ENCODE results near the gene APEX1.

The APEX1 gene

GRCh38 chr14:20492486-20492885, 37.5 kb downstream of the APEX1 start:
- ATAC-seq (ENCODE audit: insufficient read depth, low read depth) = no peak
- H3K27ac ChIP-seq (ENCODE audit: low read length) = no peak overlapping the region
- no peaks in the 10 kb centered on the region for H3K9me3 ChIP-seq (ENCODE audit: insufficient read depth, low read length, severe bottlenecking)
- TF ChIP-seq EZH2 (IDR thresholded peaks at IDR 0.05; ENCODE audit: borderline replicate concordance, low read depth, low read length, severe bottlenecking) (no peak), CTCF (IDR thresholded peaks at IDR 0.05; ENCODE audit: borderline replicate concordance, extremely low read depth, low read length, poor library complexity, severe bottlenecking) (no peak)
- DNase-seq = no peak
- H4K20me1 ChIP-seq (ENCODE audit: insufficient read depth, low read length) = no peaks in the 10 kb centered on the region
- peaks cover 2% of the 10 kb centered on the region; the same call in 1 of the 2 replicates for H3K4me1 ChIP-seq (ENCODE audit: insufficient read depth, low read length)
- H3K4me3 ChIP-seq (ENCODE audit: low read depth in 1 of 2, low read length in 2 of 2) = no peak overlapping the region
- H3K79me2 ChIP-seq (ENCODE audit: insufficient read depth, low read length) = no peaks in the 10 kb centered on the region
- H3K9ac ChIP-seq (ENCODE audit: low read depth, low read length) = no peak overlapping the region
- H3K27me3 ChIP-seq (ENCODE audit: insufficient read depth, low read length, poor library complexity) = peaks cover 8% of the 10 kb centered on the region
- no peak overlapping the region for H2AFZ ChIP-seq (ENCODE audit: low read depth, low read length)
- H3K36me3 ChIP-seq (ENCODE audit: insufficient read depth, low read length) = no peaks in the 10 kb centered on the region
- no peak overlapping the region for H3K4me2 ChIP-seq (ENCODE audit: insufficient read depth, low read length)

GRCh38 chr14:20493634-20494033, 38.6 kb downstream of the APEX1 start:
- peaks cover 8% of the 10 kb centered on the region for H3K27me3 ChIP-seq (ENCODE audit: insufficient read depth, low read length, poor library complexity)
- H3K79me2 ChIP-seq (ENCODE audit: insufficient read depth, low read length) = no peaks in the 10 kb centered on the region
- H4K20me1 ChIP-seq (ENCODE audit: insufficient read depth, low read length) = no peaks in the 10 kb centered on the region
- TF ChIP-seq EZH2 (IDR thresholded peaks at IDR 0.05; ENCODE audit: borderline replicate concordance, low read depth, low read length, severe bottlenecking) (no peak), CTCF (IDR thresholded peaks at IDR 0.05; ENCODE audit: borderline replicate concordance, extremely low read depth, low read length, poor library complexity, severe bottlenecking) (no peak)
- no peak overlapping the region for H2AFZ ChIP-seq (ENCODE audit: low read depth, low read length)
- no peaks in the 10 kb centered on the region for H3K9me3 ChIP-seq (ENCODE audit: insufficient read depth, low read length, severe bottlenecking)
- no peak overlapping the region for H3K4me3 ChIP-seq (ENCODE audit: low read depth in 1 of 2, low read length in 2 of 2)
- H3K9ac ChIP-seq (ENCODE audit: low read depth, low read length) = no peak overlapping the region
- H3K36me3 ChIP-seq (ENCODE audit: insufficient read depth, low read length) = no peaks in the 10 kb centered on the region
- H3K4me2 ChIP-seq (ENCODE audit: insufficient read depth, low read length) = no peak overlapping the region
- DNase-seq = no peak
- H3K4me1 ChIP-seq (ENCODE audit: insufficient read depth, low read length) = no peaks in the 10 kb centered on the region
- no peak for ATAC-seq (ENCODE audit: insufficient read depth, low read depth)
- H3K27ac ChIP-seq (ENCODE audit: low read length) = no peak overlapping the region

DNA sequence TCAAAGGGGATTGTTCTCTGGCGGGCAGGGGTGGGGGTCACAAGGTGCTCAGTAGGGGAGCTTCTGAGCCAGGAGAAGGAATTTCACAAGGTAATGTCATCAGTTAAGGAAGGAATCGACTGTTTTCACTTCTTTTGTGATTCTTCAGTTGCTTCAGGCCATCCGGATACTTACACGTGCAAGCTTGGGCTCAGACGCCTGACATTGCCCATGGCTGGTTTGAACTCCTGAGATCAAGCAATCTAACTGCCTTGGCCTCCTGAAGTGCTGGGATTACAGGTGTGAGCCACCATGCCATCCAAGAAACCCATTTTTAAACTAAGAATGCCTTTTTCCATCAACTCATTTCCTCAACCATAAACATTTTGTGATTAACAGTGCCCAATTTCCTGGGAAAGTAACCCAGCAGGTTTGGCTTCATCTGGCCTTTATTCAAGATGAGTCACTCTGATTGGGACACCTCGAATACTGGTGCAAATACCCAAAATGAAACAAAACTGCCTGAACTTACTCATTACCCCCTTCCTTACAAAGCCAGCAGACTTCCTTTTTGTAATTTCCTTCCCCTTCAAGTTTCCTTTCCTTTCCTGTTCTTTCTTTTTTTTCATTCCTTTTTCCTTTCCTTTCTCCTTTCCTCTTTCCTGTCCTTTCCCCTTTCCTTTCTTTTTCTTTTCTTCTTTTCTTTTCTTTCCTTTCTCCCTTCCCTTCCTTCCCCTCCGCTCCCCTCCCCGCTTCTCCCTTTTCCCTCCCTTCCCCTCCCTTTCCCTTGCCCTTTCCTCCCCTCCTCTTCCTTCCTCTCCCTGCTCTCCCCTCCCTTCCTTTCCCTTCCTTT, 40.1 kb downstream of the APEX1 start:
- Histone ChIP-seq H3K79me2 (ENCODE audit: insufficient read depth, low read length) (no peaks in the 10 kb centered on the region), H3K4me3 (ENCODE audit: low read depth in 1 of 2, low read length in 2 of 2) (no peak overlapping the region), H3K27me3 (ENCODE audit: insufficient read depth, low read length, poor library complexity) (peaks cover 8% of the 10 kb centered on the region), H3K36me3 (ENCODE audit: insufficient read depth, low read length) (no peaks in the 10 kb centered on the region), H3K9ac (ENCODE audit: low read depth, low read length) (no peak overlapping the region), H4K20me1 (ENCODE audit: insufficient read depth, low read length) (no peaks in the 10 kb centered on the region), H3K4me1 (ENCODE audit: insufficient read depth, low read length) (no peaks in the 10 kb centered on the region), H3K4me2 (ENCODE audit: insufficient read depth, low read length) (no peak overlapping the region), H2AFZ (ENCODE audit: low read depth, low read length) (no peak overlapping the region), H3K27ac (ENCODE audit: low read length) (no peak overlapping the region), H3K9me3 (ENCODE audit: insufficient read depth, low read length, severe bottlenecking) (no peaks in the 10 kb centered on the region)
- DNase-seq = no peak
- TF ChIP-seq EZH2 (IDR thresholded peaks at IDR 0.05; ENCODE audit: borderline replicate concordance, low read depth, low read length, severe bottlenecking) (no peak), CTCF (IDR thresholded peaks at IDR 0.05; ENCODE audit: borderline replicate concordance, extremely low read depth, low read length, poor library complexity, severe bottlenecking) (no peak)
- ATAC-seq (ENCODE audit: insufficient read depth, low read depth) = no peak
